Esophagus mucosa (tissue), 1 donor: ENCODE measurements around the gene SLITRK2. TPM values are rescaled to one million over a fixed set of nuclear protein-coding genes. Genes with fewer than 3 reads are reported as not detected.

Experiments used
- ATAC-seq: fragments of 200-7000 bp; cut with Tn5 transposase; one replicate; pipeline ENCODE4 v1.9.1; 2020
- total RNA-seq: library from RNA; stranded (reverse); gene quantifications from one replicate; pipeline ENCODE4 v1.2.4, GENCODE V29; 2023
- donor health status: DM: yes; HTN: yes; CAD: no.

Gene SLITRK2
- total RNA-seq, 1 donor from 2014 or later = not detected

GRCh38 chrX:145861818-145862217 is 44.2 kb downstream of the SLITRK2 start:
- no peak for ATAC-seq

- ATAC-seq = no peak
These were observed 47.5 kb downstream of the SLITRK2 start for GRCh38 chrX:145865082-145865481.
